Prostate gland (tissue), 2 donors: Measurements from ENCODE around the gene MTFMT.
"Not testable (repeated sequence)": the region's sequence is repeated elsewhere in the genome, so short reads cannot be mapped to it uniquely, and the experiment has no call there.

Source experiments
- POLR2A ChIP-seq: fragments of 450-650 bp; IDR thresholded peaks from one replicate; pipeline ENCODE4 v1.6.1; 2016; ENCODE audit warnings: antibody characterized with exemption, mild to moderate bottlenecking
- POLR2AphosphoS5 ChIP-seq: sonication (generic); formaldehyde crosslinking; IDR thresholded peaks from one replicate; pipeline ENCODE4 v1.6.1; 2017; ENCODE audit warnings: antibody characterized with exemption
- TF ChIP-seq, protein P1 (sequence below), 4 experiments: fragments of 200-600 bp in 2 of 4; fragments of 450-650 bp in 2 of 4; sonication (generic) in 2 of 4; IDR thresholded peaks; 1 replicate in 3 of 4; 2 replicates in 1 of 4; pipeline ENCODE4 v1.5.1; 2016 to 2019; ENCODE audit warnings: antibody characterized with exemption in 4 of 4, mild to moderate bottlenecking in 2 of 4, moderate library complexity in 2 of 4

DNA sequence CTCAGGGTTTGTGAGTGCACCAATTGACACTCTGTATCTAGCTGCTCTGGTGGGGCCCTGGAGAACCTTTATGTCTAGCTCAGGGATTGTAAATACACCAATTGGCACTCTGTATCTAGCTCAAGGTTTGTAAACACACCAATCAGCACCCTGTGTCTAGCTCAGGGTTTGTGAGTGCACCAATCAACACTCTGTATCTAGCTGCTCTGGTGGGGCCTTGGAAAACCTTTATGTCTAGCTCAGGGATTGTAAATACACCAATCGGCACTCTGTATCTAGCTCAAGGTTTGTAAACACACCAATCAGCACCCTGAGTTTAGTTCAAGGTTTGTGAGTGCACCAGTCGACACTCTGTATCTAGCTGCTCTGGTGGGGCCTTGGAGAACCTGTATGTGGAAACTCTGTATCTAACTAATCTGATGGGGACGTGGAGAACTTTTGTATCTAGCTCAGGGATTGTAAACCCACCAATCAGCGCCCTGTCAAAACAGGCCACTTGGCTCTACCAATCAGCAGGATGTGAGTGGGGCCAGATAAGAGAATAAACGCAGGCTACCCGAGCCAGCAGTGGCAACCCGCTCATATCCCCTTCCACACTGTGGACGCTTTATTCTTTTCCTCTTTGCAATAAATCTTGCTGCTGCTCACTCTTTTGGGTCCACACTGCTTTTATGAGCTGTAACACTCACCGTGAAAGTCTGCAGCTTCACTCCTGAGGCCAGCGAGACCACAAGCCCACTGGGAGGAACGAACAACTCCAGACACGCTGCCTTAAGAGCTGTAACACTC is 46.4 kb upstream of the MTFMT start:
- TF ChIP-seq, protein P1, sequence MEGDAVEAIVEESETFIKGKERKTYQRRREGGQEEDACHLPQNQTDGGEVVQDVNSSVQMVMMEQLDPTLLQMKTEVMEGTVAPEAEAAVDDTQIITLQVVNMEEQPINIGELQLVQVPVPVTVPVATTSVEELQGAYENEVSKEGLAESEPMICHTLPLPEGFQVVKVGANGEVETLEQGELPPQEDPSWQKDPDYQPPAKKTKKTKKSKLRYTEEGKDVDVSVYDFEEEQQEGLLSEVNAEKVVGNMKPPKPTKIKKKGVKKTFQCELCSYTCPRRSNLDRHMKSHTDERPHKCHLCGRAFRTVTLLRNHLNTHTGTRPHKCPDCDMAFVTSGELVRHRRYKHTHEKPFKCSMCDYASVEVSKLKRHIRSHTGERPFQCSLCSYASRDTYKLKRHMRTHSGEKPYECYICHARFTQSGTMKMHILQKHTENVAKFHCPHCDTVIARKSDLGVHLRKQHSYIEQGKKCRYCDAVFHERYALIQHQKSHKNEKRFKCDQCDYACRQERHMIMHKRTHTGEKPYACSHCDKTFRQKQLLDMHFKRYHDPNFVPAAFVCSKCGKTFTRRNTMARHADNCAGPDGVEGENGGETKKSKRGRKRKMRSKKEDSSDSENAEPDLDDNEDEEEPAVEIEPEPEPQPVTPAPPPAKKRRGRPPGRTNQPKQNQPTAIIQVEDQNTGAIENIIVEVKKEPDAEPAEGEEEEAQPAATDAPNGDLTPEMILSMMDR (IDR thresholded peaks at IDR 0.05): not testable (repeated sequence)
- not testable (repeated sequence) for TF ChIP-seq POLR2A, POLR2AphosphoS5
